ENCODE measurements around the gene NCKAP5.

- TF ChIP-seq EZH2 (IDR thresholded peaks at IDR 0.05; ENCODE audit: insufficient read depth, low read length) = no peak
- TF ChIP-seq, protein P1, sequence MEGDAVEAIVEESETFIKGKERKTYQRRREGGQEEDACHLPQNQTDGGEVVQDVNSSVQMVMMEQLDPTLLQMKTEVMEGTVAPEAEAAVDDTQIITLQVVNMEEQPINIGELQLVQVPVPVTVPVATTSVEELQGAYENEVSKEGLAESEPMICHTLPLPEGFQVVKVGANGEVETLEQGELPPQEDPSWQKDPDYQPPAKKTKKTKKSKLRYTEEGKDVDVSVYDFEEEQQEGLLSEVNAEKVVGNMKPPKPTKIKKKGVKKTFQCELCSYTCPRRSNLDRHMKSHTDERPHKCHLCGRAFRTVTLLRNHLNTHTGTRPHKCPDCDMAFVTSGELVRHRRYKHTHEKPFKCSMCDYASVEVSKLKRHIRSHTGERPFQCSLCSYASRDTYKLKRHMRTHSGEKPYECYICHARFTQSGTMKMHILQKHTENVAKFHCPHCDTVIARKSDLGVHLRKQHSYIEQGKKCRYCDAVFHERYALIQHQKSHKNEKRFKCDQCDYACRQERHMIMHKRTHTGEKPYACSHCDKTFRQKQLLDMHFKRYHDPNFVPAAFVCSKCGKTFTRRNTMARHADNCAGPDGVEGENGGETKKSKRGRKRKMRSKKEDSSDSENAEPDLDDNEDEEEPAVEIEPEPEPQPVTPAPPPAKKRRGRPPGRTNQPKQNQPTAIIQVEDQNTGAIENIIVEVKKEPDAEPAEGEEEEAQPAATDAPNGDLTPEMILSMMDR (IDR thresholded peaks at IDR 0.05; ENCODE audit: insufficient read depth, low read depth, low read length) = no peak
Measured at GRCh38 chr2:133516405-133517026, 51.7 kb downstream of the NCKAP5 start.
